Tibial artery (tissue), 4 donors: ENCODE results near the gene NRCAM.

ENCODE experiments used
- DNase-seq, 2 donors: peaks; one replicate each; pipeline ENCODE4 v3.0.0-alpha.2; 2019
- H3K27ac ChIP-seq, 2 donors: fragments of 200-600 bp; sonication (generic) in 1 of 2; 1 replicate in 1 of 2; 2 replicates in 1 of 2; pipeline ENCODE4 v1.5.1; 2018 to 2019; ENCODE audit warnings: mild to moderate bottlenecking in 1 of 2
- H3K27me3 ChIP-seq, 2 donors: fragments of 200-600 bp; sonication (generic) in 1 of 2; one replicate each; pipeline versions ENCODE4 v1.5.1 to v1.6.0; 2016 to 2019
- H3K36me3 ChIP-seq, 3 donors: fragments of 200-600 bp; sonication (generic) in 2 of 3; one replicate each; pipeline ENCODE4 v1.5.1; 2016 to 2019; ENCODE audit warnings: mild to moderate bottlenecking in 2 of 3
- H3K4me1 ChIP-seq, 4 donors: fragments of 200-600 bp; sonication (generic) in 2 of 4; 1 replicate in 3 of 4; 2 replicates in 1 of 4; pipeline ENCODE4 v1.5.1; 2016 to 2019
- H3K4me3 ChIP-seq, 2 donors: fragments of 200-600 bp; sonication (generic) in 1 of 2; 1 replicate in 1 of 2; 2 replicates in 1 of 2; pipeline ENCODE4 v1.5.1; 2018 to 2019; ENCODE audit warnings: mild to moderate bottlenecking in 2 of 2
- H3K9me3 ChIP-seq, 3 donors: fragments of 200-600 bp; sonication (generic) in 1 of 3; one replicate each; pipeline ENCODE4 v1.5.1; 2016 to 2019
- CTCF ChIP-seq, 2 experiments: fragments of 200-600 bp in 1 of 2; fragments of 450-650 bp in 1 of 2; IDR thresholded peaks; one replicate each; pipeline ENCODE4 v1.5.1; 2017 to 2019; ENCODE audit warnings: antibody characterized with exemption in 2 of 2, mild to moderate bottlenecking in 1 of 2, moderate library complexity in 1 of 2
- intact Hi-C: fragments of 100-400 bp; cut with DNase I; formaldehyde crosslinking; loops from one replicate; pipeline ENCODE4 v1.15.0; 2023; ENCODE audit warnings: low total_unique reads

Gene NRCAM

GRCh38 chr7:108287857-108288256 is 168.4 kb downstream of the NRCAM start:
- H3K36me3 ChIP-seq: no peaks in the 10 kb centered on the region
- H3K9me3 ChIP-seq: no peaks in the 10 kb centered on the region
- intact Hi-C loops: no loop called here
- H3K27ac ChIP-seq: no peak overlapping the region
- TF ChIP-seq CTCF (IDR thresholded peaks at IDR 0.05): no peak
- peaks cover 0 to 5% (median 0%) of the 10 kb centered on the region in 4 donors for H3K4me1 ChIP-seq
- H3K27me3 ChIP-seq: no peaks in the 10 kb centered on the region
- H3K4me3 ChIP-seq: no peak overlapping the region
- no peak for DNase-seq

GRCh38 chr7:108286290-108286904 is 169.8 kb downstream of the NRCAM start:
- H3K4me3 ChIP-seq: no peak overlapping the region
- no peak for TF ChIP-seq CTCF (IDR thresholded peaks at IDR 0.05)
- H3K27me3 ChIP-seq: no peaks in the 10 kb centered on the region
- H3K4me1 ChIP-seq: no peaks in the 10 kb centered on the region
- intact Hi-C loops: no loop called here
- no peak overlapping the region for H3K27ac ChIP-seq
- DNase-seq: no peak
- no peaks in the 10 kb centered on the region for H3K9me3 ChIP-seq
- H3K36me3 ChIP-seq: no peaks in the 10 kb centered on the region

- Histone ChIP-seq H3K4me3 (no peak overlapping the region), H3K4me1 (no peaks in the 10 kb centered on the region), H3K9me3 (no peaks in the 10 kb centered on the region), H3K36me3 (no peaks in the 10 kb centered on the region), H3K27me3 (no peaks in the 10 kb centered on the region), H3K27ac (no peak overlapping the region)
- no peak for TF ChIP-seq CTCF (IDR thresholded peaks at IDR 0.05)
- DNase-seq: no peak
- intact Hi-C loops: no loop called here
Measured at GRCh38 chr7:108285778-108286177, 170.5 kb downstream of the NRCAM start.

GRCh38 chr7:108285003-108285368 is 171.2 kb downstream of the NRCAM start:
- intact Hi-C loops: no loop called here
- H3K4me1 ChIP-seq: no peaks in the 10 kb centered on the region
- TF ChIP-seq CTCF (IDR thresholded peaks at IDR 0.05): no peak
- H3K9me3 ChIP-seq: no peaks in the 10 kb centered on the region
- no peaks in the 10 kb centered on the region for H3K36me3 ChIP-seq
- DNase-seq: no peak
- H3K4me3 ChIP-seq: no peak overlapping the region
- no peak overlapping the region for H3K27ac ChIP-seq
- H3K27me3 ChIP-seq: no peaks in the 10 kb centered on the region

GRCh38 chr7:108284349-108285002 is 171.8 kb downstream of the NRCAM start:
- no peak for TF ChIP-seq CTCF (IDR thresholded peaks at IDR 0.05)
- intact Hi-C loops: no loop called here
- Histone ChIP-seq H3K27ac (no peak overlapping the region), H3K27me3 (no peaks in the 10 kb centered on the region), H3K4me1 (no peaks in the 10 kb centered on the region), H3K4me3 (no peak overlapping the region), H3K9me3 (no peaks in the 10 kb centered on the region), H3K36me3 (no peaks in the 10 kb centered on the region)
- no peak for DNase-seq
